Measurements from ENCODE around the gene NFATC1.

NFATC1 gene

GRCh38 chr18:79458131-79458838, 62.6 kb downstream of the NFATC1 start:
- DNase-seq (ENCODE audit: low read depth) = peak; percentile 88

GRCh38 chr18:79458917-79459803, 63.4 kb downstream of the NFATC1 start:
- no peak for DNase-seq (ENCODE audit: low read depth)

GRCh38 chr18:79459946-79460480, 64.3 kb downstream of the NFATC1 start:
- DNase-seq (ENCODE audit: low read depth) = no peak

- DNase-seq (ENCODE audit: low read depth) = no peak
These were observed 65.0 kb downstream of the NFATC1 start for GRCh38 chr18:79460481-79461300.

GRCh38 chr18:79461627-79462026, 65.9 kb downstream of the NFATC1 start:
- no peak for DNase-seq (ENCODE audit: low read depth)

GRCh38 chr18:79463424-79463960, 67.8 kb downstream of the NFATC1 start:
- no peak for DNase-seq (ENCODE audit: low read depth)

- peak; percentile 11 for DNase-seq (ENCODE audit: low read depth)
These were observed 69.8 kb downstream of the NFATC1 start for GRCh38 chr18:79465392-79465991.

- DNase-seq (ENCODE audit: low read depth) = no peak
These were observed 70.9 kb downstream of the NFATC1 start for GRCh38 chr18:79466591-79466990.

- no peak for DNase-seq (ENCODE audit: low read depth)
These were observed 71.4 kb downstream of the NFATC1 start for GRCh38 chr18:79467126-79467525.

GRCh38 chr18:79468119-79468789, 72.5 kb downstream of the NFATC1 start:
- DNase-seq (ENCODE audit: low read depth) = no peak

GRCh38 chr18:79469309-79469708, 73.6 kb downstream of the NFATC1 start:
- no peak for DNase-seq (ENCODE audit: low read depth)

- DNase-seq (ENCODE audit: low read depth) = no peak
These were observed 74.2 kb downstream of the NFATC1 start for GRCh38 chr18:79469751-79470505.

- no peak for DNase-seq (ENCODE audit: low read depth)
These were observed 74.8 kb downstream of the NFATC1 start for GRCh38 chr18:79470547-79470946.

- DNase-seq (ENCODE audit: low read depth) = no peak
These were observed 75.3 kb downstream of the NFATC1 start for GRCh38 chr18:79471046-79471445.

GRCh38 chr18:79471597-79471996, 75.9 kb downstream of the NFATC1 start:
- DNase-seq (ENCODE audit: low read depth) = no peak

GRCh38 chr18:79472176-79472575, 76.4 kb downstream of the NFATC1 start:
- DNase-seq (ENCODE audit: low read depth) = no peak

- DNase-seq (ENCODE audit: low read depth) = no peak
These were observed 77.2 kb downstream of the NFATC1 start for GRCh38 chr18:79472946-79473345.

- DNase-seq (ENCODE audit: low read depth) = no peak
These were observed 80.5 kb downstream of the NFATC1 start for GRCh38 chr18:79476031-79476917.
